ENCODE data around the gene ABCC3. TPM values are rescaled to one million over a fixed set of nuclear protein-coding genes. Genes with fewer than 3 reads are reported as not detected.
A peak's percentile ranks its signal among the peaks of the same experiment; 100 is the strongest.

Gene ABCC3
- total RNA-seq, 1 donor from 2014 or later = 13.3 TPM

DNA sequence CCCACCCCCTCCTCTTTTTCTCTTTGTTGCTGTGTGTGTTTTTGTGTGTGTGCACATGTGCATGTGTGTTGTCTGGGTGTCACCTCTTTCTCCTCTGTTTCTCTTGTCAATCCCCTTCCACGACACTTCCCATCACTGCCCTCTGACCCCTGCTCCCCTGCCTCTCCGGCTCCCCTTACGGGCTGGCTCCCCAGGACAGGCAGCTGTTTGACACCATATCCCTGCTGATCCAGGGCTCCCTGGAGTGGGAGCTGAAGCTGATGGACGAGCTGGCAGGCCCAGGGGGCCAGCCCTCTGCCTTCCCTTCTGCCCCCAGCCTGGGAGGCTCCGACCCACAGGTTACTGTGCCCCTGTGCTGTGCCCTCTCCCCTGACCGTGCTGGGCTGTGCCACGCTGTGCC lies 15.2 kb upstream of the ABCC3 start:
- H3K27ac Mint-ChIP-seq = no peak overlapping the region
- H3K27me3 Mint-ChIP-seq = peaks cover 8% of the 10 kb centered on the region
- no peak for DNase-seq (ENCODE audit: extremely low spot score, unreplicated experiment)
- no peaks in the 10 kb centered on the region for H3K36me3 Mint-ChIP-seq
- peaks cover 23% of the 10 kb centered on the region for H3K4me1 Mint-ChIP-seq (ENCODE audit: unreplicated experiment)
- TF ChIP-seq, protein P1, sequence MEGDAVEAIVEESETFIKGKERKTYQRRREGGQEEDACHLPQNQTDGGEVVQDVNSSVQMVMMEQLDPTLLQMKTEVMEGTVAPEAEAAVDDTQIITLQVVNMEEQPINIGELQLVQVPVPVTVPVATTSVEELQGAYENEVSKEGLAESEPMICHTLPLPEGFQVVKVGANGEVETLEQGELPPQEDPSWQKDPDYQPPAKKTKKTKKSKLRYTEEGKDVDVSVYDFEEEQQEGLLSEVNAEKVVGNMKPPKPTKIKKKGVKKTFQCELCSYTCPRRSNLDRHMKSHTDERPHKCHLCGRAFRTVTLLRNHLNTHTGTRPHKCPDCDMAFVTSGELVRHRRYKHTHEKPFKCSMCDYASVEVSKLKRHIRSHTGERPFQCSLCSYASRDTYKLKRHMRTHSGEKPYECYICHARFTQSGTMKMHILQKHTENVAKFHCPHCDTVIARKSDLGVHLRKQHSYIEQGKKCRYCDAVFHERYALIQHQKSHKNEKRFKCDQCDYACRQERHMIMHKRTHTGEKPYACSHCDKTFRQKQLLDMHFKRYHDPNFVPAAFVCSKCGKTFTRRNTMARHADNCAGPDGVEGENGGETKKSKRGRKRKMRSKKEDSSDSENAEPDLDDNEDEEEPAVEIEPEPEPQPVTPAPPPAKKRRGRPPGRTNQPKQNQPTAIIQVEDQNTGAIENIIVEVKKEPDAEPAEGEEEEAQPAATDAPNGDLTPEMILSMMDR (conservative IDR thresholded peaks at IDR 0.05) = no peak
- no peak overlapping the region for H3K4me3 Mint-ChIP-seq
- H3K9me3 Mint-ChIP-seq = no peaks in the 10 kb centered on the region

DNA sequence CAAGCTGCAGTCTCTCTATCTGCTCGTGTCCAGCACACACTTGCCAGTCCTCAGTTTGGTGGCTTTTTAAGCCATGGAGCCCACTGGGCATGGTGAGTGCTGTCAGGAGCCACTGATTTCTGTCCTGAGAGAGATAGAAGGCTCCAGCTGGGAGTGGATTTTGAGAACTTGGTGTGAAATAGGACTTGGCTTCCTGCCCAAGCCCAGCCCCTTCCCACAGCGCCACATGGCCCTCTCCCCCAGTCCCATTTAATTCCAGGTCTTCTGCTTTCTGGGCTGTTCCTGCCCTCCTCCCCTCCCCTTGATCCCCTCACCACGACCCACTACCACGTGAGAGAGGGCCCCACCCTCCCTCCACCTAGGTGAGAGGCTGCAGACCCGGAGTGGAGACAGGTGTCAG lies 14.4 kb upstream of the ABCC3 start:
- H3K9me3 Mint-ChIP-seq = no peaks in the 10 kb centered on the region
- peaks cover 21% of the 10 kb centered on the region for H3K4me1 Mint-ChIP-seq (ENCODE audit: unreplicated experiment)
- TF ChIP-seq, protein P1 (conservative IDR thresholded peaks at IDR 0.05) = no peak
- no peak overlapping the region for H3K27ac Mint-ChIP-seq
- H3K36me3 Mint-ChIP-seq = no peaks in the 10 kb centered on the region
- no peak for DNase-seq (ENCODE audit: extremely low spot score, unreplicated experiment)
- no peak overlapping the region for H3K4me3 Mint-ChIP-seq
- peaks cover 8% of the 10 kb centered on the region for H3K27me3 Mint-ChIP-seq

DNA sequence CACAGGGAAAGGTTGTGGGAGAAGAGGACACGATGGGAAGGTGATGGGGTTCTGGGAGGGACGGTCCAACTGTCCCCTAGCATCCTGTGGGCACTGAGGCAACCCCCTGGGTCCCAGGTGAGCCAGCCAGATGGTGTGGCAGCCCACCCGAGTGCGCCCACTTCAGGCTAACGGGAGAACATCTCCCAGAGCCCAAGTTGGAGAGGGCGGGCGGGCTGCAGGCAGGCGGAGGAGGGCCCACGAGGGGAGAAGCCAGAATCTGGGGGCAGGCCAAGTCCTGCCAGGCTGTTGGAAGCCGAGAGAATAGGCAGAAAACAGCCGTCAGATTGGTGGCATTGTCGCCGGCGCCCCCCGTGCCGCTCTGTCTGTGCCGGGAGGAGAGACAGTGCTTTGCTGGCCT lies 13.8 kb upstream of the ABCC3 start:
- Mint-ChIP-seq H3K27me3 (peaks cover 8% of the 10 kb centered on the region), H3K4me3 (no peak overlapping the region), H3K4me1 (ENCODE audit: unreplicated experiment) (peaks cover 25% of the 10 kb centered on the region), H3K36me3 (no peaks in the 10 kb centered on the region), H3K27ac (no peak overlapping the region), H3K9me3 (no peaks in the 10 kb centered on the region)
- no peak for DNase-seq (ENCODE audit: extremely low spot score, unreplicated experiment)
- TF ChIP-seq, protein P1 (conservative IDR thresholded peaks at IDR 0.05) = peak; percentile 38

DNA sequence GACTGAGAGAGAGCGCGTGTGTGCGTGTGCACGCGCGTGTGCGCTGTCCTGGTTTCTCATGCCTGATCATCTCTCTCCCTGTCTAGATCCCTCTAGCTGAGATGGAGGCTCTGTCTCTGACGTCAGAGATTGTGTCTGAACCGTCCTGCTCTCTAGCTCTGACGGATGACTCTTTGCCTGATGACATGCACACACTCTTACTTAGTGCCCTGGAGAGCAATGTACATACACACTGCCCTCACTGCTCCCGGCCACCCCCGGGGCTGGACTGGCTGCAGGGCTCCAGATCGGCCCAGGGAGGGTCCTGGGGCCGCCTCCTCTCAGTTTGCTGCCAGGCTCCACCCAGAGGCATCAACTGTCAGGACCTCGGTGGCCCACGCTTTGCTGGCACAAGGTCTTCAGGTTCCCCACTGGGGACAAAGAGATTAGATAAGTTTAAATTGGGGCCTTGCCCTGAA lies 13.1 kb upstream of the ABCC3 start:
- Mint-ChIP-seq H3K4me1 (ENCODE audit: unreplicated experiment) (peaks cover 25% of the 10 kb centered on the region), H3K27ac (peak overlapping the region; percentile 30), H3K9me3 (no peaks in the 10 kb centered on the region), H3K4me3 (no peak overlapping the region), H3K27me3 (peaks cover 4% of the 10 kb centered on the region), H3K36me3 (no peaks in the 10 kb centered on the region)
- TF ChIP-seq, protein P1 (conservative IDR thresholded peaks at IDR 0.05) = no peak
- DNase-seq (ENCODE audit: extremely low spot score, unreplicated experiment) = no peak

DNA sequence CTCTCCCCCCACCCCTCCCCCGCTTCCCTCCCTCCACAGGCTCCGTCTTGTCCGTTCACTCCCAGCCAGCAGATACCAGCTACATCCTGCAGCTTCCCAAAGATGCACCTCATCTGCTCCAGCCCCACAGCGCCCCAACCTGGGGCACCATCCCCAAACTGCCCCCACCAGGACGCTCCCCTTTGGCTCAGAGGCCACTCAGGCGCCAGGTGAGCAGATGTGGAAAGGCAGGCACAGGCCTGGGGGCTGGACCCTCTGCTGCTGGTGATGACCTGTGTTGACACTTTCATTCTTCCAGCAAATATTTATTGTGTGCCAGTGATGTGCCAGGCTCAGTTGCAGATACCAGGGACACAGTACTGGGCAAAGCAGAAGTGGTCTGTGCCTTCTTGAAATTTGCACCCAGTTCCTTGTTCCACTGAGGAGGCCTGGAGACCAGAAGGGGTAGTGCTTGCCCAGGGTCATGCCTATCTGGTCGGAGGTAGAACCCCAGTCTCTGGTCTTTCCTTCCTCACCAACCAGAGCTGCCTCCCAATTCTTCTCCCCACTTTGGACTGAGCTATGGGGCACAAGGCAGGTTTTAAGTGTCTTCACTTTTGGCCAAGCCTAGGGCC lies 10.3 kb upstream of the ABCC3 start:
- H3K4me3 Mint-ChIP-seq = no peak overlapping the region
- H3K27ac Mint-ChIP-seq = no peak overlapping the region
- no peak for DNase-seq (ENCODE audit: extremely low spot score, unreplicated experiment)
- no peaks in the 10 kb centered on the region for H3K9me3 Mint-ChIP-seq
- peaks cover 35% of the 10 kb centered on the region for H3K4me1 Mint-ChIP-seq (ENCODE audit: unreplicated experiment)
- TF ChIP-seq, protein P1 (conservative IDR thresholded peaks at IDR 0.05) = no peak
- H3K27me3 Mint-ChIP-seq = peaks cover 15% of the 10 kb centered on the region
- no peaks in the 10 kb centered on the region for H3K36me3 Mint-ChIP-seq
